A549 treated with RU486 at 1 μM for 4 hours (cell line): Measurements from ENCODE around the gene TMEM221. TPM values are rescaled to one million over a fixed set of nuclear protein-coding genes. Genes with fewer than 3 reads are reported as not detected.

Experiments used
- total RNA-seq: library from RNA; stranded (reverse); fragments of 200-300 nt; extraction: Qiagen RNA extraction; gene quantifications from 5 replicates; pipeline ENCODE4 v1.2.3, GENCODE V29; 2022; ENCODE audit warnings: low read depth

The TMEM221 gene
- total RNA-seq: 0.47 to 0.94 TPM (median 0.85 TPM) in 5 replicates

DNA sequence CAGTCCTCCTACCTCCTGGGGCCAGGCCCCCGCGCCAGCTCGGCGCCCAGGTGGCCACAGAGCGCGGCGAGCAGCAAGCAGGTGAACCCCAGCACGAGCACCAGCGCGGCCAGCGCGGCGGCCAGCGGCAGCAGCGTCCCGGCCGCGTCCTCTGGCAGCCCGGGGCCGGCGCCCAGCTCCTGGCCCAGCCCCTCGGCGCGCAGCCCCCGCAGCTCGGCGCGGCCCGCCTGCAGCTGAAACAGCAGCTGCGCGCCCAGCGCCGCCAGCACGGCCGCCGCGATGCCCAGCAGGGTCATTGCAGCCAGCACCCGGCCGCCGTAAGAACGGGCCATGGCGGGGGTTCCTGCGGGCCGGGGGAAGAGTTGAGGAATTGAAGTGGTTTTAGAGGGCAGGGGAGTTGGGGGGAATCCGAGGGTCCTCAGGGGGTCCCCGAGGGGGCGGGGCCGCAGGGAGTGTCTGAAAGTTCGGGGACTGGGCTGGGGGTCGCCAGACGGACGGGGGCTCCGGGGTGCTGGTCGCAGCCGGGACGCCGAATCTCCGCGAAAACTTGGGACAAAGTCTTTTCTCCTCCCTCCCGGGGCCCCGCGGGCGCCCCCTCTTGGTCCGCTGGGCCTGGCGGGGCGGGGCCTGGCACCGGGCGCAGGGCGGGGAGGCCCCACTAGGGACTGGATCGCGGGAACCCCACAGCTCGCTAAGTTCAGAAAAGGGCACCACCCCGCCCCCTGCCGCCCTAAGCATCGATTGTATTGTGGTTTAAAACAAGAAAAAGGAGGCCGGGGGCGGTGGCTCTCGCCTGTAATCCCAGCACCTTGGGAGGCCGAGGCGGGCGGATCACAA, at the start of gene TMEM221:
Gene TMEM221 (minus strand): TSS at position 538 of the 837 bp plus-strand sequence. CDS start 206 bp downstream, at position 332.

DNA sequence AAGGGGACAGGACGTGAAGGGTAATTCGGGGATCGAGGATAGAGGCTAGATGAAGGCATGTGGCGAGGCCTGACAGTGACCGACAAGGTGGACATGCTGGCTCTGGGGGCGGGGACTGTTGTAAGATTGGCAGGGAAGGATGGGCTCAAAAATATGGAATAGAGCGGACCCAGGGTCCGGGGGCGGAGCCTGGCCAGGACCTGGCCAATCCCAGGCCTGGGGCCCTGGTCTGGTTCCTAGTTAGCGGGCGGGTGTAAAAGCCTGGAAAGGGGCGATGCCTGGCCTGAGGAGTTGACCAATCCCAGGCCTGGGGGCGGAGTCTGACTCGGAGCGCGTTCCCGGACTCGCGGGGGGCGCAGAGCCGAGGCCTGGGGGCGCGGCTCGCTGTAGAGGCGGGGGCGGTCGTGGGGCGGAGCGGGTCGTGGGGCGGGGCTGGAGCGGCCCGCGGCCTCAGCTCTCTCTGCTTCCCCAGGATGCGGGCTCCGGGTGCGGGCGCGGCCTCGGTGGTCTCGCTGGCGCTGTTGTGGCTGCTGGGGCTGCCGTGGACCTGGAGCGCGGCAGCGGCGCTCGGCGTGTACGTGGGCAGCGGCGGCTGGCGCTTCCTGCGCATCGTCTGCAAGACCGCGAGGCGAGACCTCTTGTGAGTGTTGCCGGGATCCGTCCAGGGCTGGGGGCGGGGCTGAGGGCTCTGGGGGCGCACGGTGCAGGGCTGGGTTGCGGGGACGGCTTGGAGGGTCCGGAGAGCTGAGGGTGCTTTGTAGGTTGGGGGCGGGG, 21.8 kb upstream of the TMEM221 start, which contains the start of gene SLC27A1:
Gene SLC27A1 (plus strand): TSS at position 457 of the 774 bp plus-strand sequence. CDS start 17 bp downstream, at position 474.

DNA sequence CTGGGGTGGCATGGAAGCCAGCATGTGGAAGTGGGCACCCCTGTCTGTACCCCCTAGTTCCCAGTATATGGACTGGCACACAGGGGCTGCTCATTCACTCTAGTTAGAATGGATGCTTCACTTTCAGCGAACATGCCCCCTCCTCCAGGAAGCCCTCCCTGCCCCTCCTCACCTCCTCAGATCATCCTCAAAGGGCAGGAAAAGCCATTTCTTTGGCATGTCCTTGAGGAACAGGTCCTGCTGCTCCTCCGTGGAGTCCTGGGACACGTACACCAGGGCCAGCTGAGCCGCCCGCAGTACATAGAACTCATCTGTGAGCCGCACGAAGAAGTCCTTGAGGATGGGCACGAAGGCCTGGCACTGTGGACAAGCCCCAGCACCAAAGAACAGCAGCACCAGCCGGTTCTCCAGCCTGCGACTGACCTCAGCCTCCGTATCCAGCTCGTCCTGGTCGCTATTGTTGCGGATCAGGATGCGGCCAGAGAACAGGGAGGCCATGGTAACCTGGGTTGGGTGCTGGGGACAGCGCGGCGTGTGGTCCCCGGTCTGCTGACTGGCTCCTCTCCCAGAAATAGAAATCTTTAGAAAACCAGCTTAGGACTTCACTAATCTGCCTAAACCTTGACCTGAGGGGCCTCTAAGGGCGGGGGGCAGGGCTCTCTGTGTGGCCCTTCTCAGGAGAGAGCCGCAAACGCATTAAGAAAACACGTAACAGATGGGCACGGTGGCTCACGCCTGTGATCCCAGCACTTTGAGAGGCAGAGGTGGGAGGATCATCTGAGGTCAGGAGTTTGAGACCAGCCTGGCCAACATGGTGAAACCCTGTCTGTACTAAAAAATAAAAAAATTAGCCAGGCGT, 12.1 kb upstream of the TMEM221 start, which contains the start of gene NXNL1:
Gene NXNL1 (minus strand): TSS at position 555 of the 859 bp plus-strand sequence. CDS start 57 bp downstream, at position 498.

DNA sequence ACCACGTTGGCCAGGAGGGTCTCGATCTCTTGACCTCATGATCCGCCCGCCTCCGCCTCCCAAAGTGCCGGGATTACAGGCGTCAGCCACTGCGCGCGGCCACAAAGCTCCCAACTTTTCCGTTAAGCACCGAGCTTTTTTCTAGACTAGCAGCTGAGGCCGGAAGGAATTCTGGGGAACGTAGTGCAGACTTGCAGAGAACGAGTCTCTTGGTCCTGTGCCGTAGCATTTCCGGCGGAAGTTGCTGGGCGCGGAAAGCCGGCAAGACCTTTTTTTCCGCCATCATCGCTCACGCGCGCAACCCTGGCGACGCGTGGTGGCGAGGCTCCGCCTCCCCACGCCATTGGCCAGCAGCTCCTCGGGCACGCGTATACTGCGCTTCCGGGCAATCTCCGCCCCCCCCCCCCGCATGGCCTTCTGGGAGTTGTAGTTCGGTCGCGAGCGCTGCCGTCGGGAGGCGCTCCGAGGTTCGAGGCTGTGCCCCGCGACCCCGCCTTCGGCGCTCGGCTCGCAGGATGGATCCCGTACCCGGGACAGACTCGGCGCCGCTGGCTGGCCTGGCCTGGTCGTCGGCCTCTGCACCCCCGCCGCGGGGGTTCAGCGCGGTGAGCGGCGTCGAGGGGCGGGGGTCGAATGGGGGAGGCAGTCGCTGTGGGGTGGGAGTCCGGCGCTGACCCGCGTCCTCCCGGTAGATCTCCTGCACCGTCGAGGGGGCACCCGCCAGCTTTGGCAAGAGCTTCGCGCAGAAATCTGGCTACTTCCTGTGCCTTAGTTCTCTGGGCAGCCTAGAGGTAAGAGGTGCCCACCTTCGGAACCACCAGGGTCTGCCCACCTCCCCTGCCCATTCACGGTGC, 28.6 kb downstream of the TMEM221 start, which contains the start of gene MVB12A:
Gene MVB12A (plus strand): TSS at position 427 of the 854 bp plus-strand sequence. CDS start 89 bp downstream, at position 516.

DNA sequence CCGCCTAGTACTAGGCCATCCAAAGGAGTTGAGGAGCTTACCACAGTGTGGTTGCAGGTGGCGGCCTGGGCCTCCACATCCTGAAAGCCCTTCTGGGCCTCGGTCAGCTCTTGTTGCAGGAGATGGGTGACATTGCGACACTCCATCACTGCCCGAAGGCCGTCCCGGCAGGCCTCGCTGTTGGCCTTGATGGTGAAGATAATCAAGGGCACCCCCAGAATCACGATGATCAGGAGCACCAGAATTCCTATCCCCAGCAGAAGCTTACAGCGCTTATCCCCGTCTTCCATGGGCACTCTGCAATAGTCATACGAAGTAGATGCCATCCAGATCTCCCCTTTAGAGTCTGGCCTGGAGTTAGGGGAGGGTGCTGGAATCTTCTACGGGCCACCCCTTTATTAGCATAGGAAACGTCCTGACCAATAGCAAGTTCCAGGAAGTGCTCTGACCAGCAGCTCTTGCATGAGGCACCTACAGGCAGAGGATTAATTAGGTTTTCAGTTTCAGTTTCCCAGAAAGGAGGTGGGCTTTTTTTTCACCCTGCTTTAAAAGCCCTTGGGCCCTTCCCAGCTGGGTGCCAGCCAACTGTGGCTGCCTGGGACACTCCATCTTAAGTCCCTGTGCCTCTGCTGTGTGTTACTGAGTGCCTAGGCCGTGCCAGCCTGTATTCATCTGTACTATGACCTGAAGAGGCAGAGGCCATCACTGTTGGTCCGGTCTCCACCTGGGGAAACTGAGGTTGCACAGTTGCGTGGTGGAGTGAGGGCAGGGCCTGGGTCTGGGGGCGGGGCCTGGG, 43.0 kb downstream of the TMEM221 start, which contains the start of gene BST2:
Gene BST2 (minus strand): TSS at position 381 of the 796 bp plus-strand sequence. CDS start 55 bp downstream, at position 326.

DNA sequence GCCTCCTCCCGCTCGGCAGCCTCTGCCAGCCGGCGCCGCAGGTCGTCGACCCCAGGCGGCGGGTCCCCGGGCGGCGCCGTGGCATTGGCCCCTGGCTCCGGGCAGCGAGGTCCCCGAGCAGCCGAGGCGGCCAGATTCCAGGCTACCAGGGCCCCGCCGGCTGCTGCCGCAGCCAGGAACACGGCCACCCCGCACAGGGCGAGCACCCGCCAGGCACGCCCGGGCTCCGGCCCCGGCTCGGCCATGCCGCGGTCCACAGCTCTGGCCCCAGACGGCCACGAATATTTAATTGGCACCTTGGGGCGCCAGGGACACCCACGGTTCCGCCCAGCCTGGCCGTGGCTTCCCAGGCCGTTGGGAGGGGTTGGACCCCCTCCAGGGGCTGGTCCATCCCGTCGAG, 54.6 kb downstream of the TMEM221 start, which contains the start of gene CCDC194:
Gene CCDC194 (minus strand): TSS at position 283 of the 400 bp plus-strand sequence. CDS start 38 bp downstream, at position 245.

Other genes with a start within 250 kb of the TMEM221 start
- 12.8 to 17.5 TPM (median 14.7 TPM) in 5 replicates for gene USE1, start 233.3 kb downstream of the TMEM221 start, total RNA-seq
- gene OCEL1, start 222.4 kb downstream of the TMEM221 start, total RNA-seq: 9.5 to 16.1 TPM (median 11.8 TPM) in 5 replicates
- gene NR2F6, start 202.7 kb downstream of the TMEM221 start, total RNA-seq: 30.9 to 70.2 TPM (median 67.8 TPM) in 5 replicates
- gene USHBP1, start 183.9 kb downstream of the TMEM221 start, total RNA-seq: not detected in 5 replicates
- gene BABAM1, start 181.2 kb downstream of the TMEM221 start, total RNA-seq: 59.3 to 66.2 TPM (median 64.7 TPM) in 5 replicates
- gene ANKLE1, start 166.8 kb downstream of the TMEM221 start, total RNA-seq: 0.17 to 0.63 TPM (median 0.46 TPM) in 5 replicates
- gene ABHD8, start 145.2 kb downstream of the TMEM221 start, total RNA-seq: 2.6 to 4.5 TPM (median 4.2 TPM) in 5 replicates
- gene MRPL34, start 142.8 kb downstream of the TMEM221 start, total RNA-seq: 61.3 to 102 TPM (median 91.5 TPM) in 5 replicates
- gene DDA1, start 139.1 kb downstream of the TMEM221 start, total RNA-seq: 61.9 to 81.0 TPM (median 68.9 TPM) in 5 replicates
- 2.3 to 4.3 TPM (median 3.3 TPM) in 5 replicates for gene ANO8, start 113.8 kb downstream of the TMEM221 start, total RNA-seq
- 15.9 to 23.4 TPM (median 19.3 TPM) in 5 replicates for gene GTPBP3, start 111.1 kb downstream of the TMEM221 start, total RNA-seq
- not detected in 5 replicates for gene PLVAP, start 71.3 kb downstream of the TMEM221 start, total RNA-seq
- not detected in 5 replicates for gene CCDC194, start 54.5 kb downstream of the TMEM221 start, total RNA-seq
- gene BST2, start 43.0 kb downstream of the TMEM221 start, total RNA-seq: 0.13 to 0.15 TPM in 2 of 5 replicates, not detected in the others
- gene MVB12A, start 28.6 kb downstream of the TMEM221 start, total RNA-seq: 26.9 to 42.8 TPM (median 38.0 TPM) in 5 replicates
- gene NXNL1, start 12.3 kb upstream of the TMEM221 start, total RNA-seq: not detected in 5 replicates
- 2.1 to 3.5 TPM (median 2.7 TPM) in 5 replicates for gene SLC27A1, start 21.9 kb upstream of the TMEM221 start, total RNA-seq
- gene PGLS, start 63.0 kb upstream of the TMEM221 start, total RNA-seq: 47.5 to 79.9 TPM (median 67.0 TPM) in 5 replicates
- 57.5 to 79.4 TPM (median 71.9 TPM) in 5 replicates for gene COLGALT1, start 107.0 kb upstream of the TMEM221 start, total RNA-seq
- gene UNC13A, start 239.7 kb upstream of the TMEM221 start, total RNA-seq: 1.00 to 2.2 TPM (median 1.5 TPM) in 5 replicates